K562 (cell line): ENCODE results near the gene MED16. TPM values are rescaled to one million over a fixed set of nuclear protein-coding genes. Genes with fewer than 3 reads are reported as not detected.

ENCODE experiments used
- FOS ChIP-seq: IDR thresholded peaks from 3 replicates; pipeline ENCODE4 v1.6.1; 2011; ENCODE audit not compliant: insufficient read length; ENCODE audit errors: extremely low read depth
- HNRNPH1 ChIP-seq: fragments of 200-400 bp; formaldehyde crosslinking; optimal IDR thresholded peaks from 2 replicates; pipeline ENCODE3; 2017; ENCODE audit warnings: low read depth, mild to moderate bottlenecking, low read length, moderate library complexity
- KAT7 ChIP-seq: sonication (generic); formaldehyde crosslinking; IDR thresholded peaks from 2 replicates; pipeline ENCODE4 v1.8.0; 2022; ENCODE audit warnings: missing genetic modification reagents, mild to moderate bottlenecking, borderline replicate concordance
- MGA ChIP-seq: fragments of 450-650 bp; IDR thresholded peaks from 2 replicates; pipeline ENCODE4 v1.6.1; 2016; ENCODE audit warnings: mild to moderate bottlenecking, moderate library complexity
- RREB1 ChIP-seq: fragments of 250-450 bp; sonication (Bioruptor Pico); IDR thresholded peaks from 2 replicates; pipeline ENCODE4 v1.4.0; 2020
- SREBF1 ChIP-seq: fragments of 150-350 bp; IDR thresholded peaks from 2 replicates; pipeline ENCODE4 v1.6.1; 2014; ENCODE audit warnings: antibody characterized with exemption, low read depth, low read length, borderline replicate concordance
- ZNF175 ChIP-seq: fragments of 200-800 bp; sonication (Bioruptor generic); IDR thresholded peaks from 2 replicates; pipeline ENCODE4 v1.6.1; 2016; ENCODE audit warnings: low read depth, mild to moderate bottlenecking, missing genetic modification characterization, missing compliant biosample characterization
- ZNF197 ChIP-seq: fragments of 200-800 bp; sonication (Bioruptor generic); IDR thresholded peaks from 2 replicates; pipeline ENCODE4 v1.6.1; 2016; ENCODE audit warnings: low read depth, missing genetic modification characterization, missing compliant biosample characterization
- ZNF444 ChIP-seq: fragments of 250-450 bp; sonication (Bioruptor Pico); IDR thresholded peaks from 2 replicates; pipeline ENCODE4 v1.4.0; 2020; ENCODE audit warnings: mild to moderate bottlenecking, moderate library complexity
- ZNF778 ChIP-seq: fragments of 450-650 bp; formaldehyde crosslinking; IDR thresholded peaks from 2 replicates; pipeline ENCODE4 v1.4.0; 2020; ENCODE audit warnings: mild to moderate bottlenecking, moderate library complexity
- polyA plus RNA-seq, 8 experiments: library from polyadenylated mRNA; depleted of rRNA in 4 of 8; stranded (reverse) in 5 of 8; unstranded in 3 of 8; fragments of >200 nt; fragmentation: Nextera tagmentation in 2 of 8; fragmentation: Illumina TruSeq in 1 of 8; extraction: Ambion mirVana in 2 of 8; extraction: Trizol in 1 of 8; gene quantifications; 2 replicates each; pipeline versions ENCODE4 v1.2.1 to v1.2.3, GENCODE V29; 2011 to 2014; ENCODE audit warnings: inconsistent platforms in 1 of 8, missing spikeins in 1 of 8
- total RNA-seq, 7 experiments: library from RNA; depleted of rRNA in 6 of 7; stranded (reverse); fragments of >200 nt in 6 of 7; fragmentation: Illumina TruSeq in 2 of 7; extraction: Trizol in 2 of 7; gene quantifications; 2 replicates each; pipeline versions ENCODE4 v1.2.1 to v1.2.3, GENCODE V29; 2011 to 2021; ENCODE audit warnings: low replicate concordance in 1 of 7

The MED16 gene
- total and polyA plus RNA-seq, 9 of the 15 experiments (the other 6 are each of a cell fraction or from before 2014, with no cell fraction given): 0.89 to 59.9 (median 8.6) TPM

DNA sequence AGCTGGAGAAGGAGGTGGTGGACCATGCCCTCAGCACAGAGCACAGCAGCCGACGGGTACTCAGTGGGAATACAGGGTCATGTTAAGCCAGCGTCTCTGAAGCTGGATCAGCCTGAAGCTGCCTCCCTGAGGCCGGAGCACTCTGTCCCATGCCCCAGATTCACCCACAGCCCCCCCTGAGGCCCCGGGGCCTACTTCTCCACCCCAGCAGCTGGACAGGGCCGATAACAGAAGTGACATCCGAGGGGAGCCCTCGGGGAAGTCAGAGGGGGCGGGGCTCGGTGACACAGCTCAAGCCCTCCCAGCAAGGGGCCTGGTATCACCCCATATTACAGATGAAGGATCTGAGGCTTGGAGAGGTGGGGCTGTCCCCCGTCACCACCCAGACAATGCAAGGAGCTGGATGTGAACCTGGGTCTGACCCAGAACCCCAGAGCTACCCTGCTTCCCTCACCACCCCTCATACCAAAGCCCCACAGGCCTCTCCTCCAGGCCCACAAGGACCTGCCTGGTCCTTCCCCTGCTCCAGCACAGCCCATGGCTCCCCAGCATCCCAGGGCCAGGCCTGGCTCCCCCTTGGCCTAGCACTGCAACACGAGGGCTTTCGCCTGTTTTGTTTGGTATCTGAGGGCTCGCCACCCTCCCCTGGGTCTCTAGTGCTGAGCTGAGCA lies 14.3 kb upstream of the MED16 start (continued):
- 0 out of 2 replicates have a peak, but pooled peaks have one; percentile 27 for TF ChIP-seq RREB1 (CRISPR knock-in tag)
- TF ChIP-seq ZNF778 (CRISPR knock-in tag): no peak
- TF ChIP-seq FOS: no peak
- TF ChIP-seq MGA: no peak
- no peak for TF ChIP-seq ZNF197
- peak; percentile 87; the same call in 1 of the 2 replicates for TF ChIP-seq SREBF1
- TF ChIP-seq ZNF444 (CRISPR knock-in tag): no peak
- TF ChIP-seq KAT7 (CRISPR knock-in tag): no peak
- no peak for TF ChIP-seq HNRNPH1
- TF ChIP-seq ZNF175: peak; percentile 57; the same call in 1 of the 2 replicates
